HUDEP-2 (cell line): Measurements from ENCODE around the gene CACNA1G.

Experiments
- DNase-seq, 76 experiments: peaks; one replicate each; lab custom pipeline; 2025; ENCODE audit not compliant: unreplicated experiment in 76 of 76; lab: John Stamatoyannopoulos, UW

CACNA1G gene

DNA sequence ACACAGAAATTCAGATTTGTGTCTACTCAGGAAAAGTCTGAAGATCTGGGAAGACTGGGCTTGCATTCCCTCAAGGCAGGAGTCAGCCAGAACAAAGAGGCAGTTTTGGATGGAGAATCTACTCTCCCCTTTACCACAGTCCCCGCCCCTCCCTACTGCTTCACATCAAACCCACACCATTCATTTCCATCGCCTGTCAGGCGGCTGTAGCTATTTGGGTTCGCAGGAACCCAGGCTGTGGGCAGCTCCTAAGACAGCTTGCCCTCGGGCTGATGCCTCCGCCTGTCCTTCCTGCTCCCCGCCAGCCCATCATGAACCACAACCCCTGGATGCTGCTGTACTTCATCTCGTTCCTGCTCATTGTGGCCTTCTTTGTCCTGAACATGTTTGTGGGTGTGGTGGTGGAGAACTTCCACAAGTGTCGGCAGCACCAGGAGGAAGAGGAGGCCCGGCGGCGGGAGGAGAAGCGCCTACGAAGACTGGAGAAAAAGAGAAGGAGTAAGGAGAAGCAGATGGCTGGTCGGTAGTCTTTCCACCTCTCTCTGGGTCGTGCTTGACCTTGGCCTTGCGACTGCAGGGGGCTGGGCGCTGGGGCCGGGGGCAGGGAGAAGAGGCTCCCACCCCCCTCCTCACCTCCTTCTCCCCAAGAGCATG, 47.1 kb downstream of the CACNA1G start:
- DNase-seq: no peak

DNA sequence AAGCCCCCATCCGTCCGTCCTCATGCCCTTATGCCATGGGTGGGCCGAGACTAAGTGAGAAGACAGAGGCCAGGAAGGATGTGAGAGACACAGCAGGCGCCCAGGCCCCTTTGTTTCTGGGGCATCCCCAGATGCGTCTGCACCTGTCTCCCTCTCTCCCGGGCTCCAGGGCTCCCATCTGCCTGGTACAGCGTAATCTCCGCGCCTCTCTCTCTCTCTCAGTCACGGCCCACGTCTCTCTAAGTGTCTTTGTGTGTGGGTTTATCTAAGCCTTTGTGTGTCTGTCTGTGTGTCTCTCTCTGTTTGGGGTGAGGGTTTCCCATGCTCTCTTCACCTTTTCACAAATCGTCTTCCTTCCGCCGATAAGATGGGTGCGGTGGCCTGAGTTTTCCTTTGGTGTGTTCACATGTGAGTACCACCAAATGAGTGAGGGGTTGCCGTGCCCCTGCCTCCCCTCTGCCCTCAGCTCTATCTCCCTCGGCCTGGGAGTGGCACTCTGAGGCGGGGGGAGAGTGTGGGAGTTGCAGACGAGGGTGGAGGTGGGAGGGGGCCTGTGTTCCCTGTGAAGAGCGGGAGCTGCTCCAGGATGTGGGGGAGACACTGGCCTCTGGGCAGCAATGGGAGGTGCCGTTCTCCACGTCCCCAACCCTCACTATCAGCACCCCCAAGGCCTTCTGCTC, 48.3 kb downstream of the CACNA1G start:
- DNase-seq: no peak

DNA sequence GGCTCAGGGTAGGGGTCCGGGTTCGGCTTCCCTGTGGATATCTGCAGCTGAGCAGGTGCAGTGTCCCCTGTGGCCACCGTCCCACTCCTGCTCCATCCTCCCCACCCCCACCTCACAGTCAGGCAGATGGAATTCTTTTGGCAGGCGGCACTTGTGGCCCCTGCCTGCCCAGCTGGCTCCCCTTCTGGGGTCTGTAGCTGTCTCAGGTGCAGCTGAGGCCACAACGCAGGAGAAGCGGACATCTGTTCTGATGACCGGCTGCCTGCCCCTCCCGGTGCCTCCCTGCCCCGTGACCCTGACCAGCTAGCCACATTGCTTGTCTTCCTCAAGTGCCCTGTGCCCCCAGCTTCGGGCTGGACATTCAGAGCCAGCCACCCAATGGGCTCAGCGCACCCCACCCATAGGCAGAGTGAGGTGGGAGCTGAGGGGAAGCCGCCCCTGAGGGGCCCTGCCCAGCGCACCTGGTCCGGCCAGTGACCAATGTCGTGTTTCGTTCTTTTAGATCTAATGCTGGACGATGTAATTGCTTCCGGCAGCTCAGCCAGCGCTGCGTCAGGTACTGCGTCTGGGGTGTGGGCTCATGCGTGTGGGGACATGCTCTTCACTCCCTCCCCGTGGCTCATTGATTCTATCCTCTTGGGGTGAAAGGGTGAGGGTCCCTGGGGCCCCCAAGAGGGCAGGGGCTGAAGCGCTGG, 49.0 kb downstream of the CACNA1G start:
- no peak for DNase-seq

DNA sequence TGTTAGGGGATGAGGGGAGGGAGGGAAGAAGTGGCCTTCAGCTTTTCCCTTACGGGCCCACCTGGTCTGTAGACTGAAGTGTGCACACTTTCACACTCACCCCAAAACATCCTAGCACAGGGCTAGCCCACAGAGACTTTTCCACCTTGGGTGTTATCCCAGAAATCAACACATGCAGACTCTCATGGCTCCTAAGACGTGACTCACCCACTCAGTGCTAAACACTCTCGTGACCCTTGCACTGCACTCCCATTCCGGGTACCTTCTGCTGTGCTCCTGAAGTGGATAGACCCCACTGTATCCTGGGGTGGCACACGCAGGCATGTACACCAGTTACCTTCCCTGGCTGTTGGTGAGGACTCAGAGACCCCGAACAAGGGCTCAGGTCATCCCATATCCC, 51.1 kb downstream of the CACNA1G start:
- DNase-seq: no peak

DNA sequence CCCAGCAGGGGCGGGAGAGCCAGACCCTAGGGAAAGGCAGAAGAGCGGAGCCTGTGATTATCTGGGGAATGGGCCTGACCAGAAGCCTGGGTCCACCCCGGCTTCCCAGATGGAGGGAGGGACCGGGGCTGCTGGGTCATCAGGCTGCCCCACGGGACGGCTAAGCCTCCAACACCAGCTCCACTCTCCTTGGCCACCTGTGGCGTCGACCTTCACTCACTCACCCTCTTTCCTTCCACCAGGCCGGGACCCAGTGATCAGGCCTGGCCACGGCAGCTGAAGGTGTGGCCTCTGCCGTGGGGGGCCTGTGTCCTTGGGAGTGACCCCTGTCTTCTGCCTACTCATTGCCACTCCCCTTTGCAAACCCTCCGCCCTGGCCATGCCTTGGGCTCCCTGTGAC, 51.8 kb downstream of the CACNA1G start:
- no peak for DNase-seq

DNA sequence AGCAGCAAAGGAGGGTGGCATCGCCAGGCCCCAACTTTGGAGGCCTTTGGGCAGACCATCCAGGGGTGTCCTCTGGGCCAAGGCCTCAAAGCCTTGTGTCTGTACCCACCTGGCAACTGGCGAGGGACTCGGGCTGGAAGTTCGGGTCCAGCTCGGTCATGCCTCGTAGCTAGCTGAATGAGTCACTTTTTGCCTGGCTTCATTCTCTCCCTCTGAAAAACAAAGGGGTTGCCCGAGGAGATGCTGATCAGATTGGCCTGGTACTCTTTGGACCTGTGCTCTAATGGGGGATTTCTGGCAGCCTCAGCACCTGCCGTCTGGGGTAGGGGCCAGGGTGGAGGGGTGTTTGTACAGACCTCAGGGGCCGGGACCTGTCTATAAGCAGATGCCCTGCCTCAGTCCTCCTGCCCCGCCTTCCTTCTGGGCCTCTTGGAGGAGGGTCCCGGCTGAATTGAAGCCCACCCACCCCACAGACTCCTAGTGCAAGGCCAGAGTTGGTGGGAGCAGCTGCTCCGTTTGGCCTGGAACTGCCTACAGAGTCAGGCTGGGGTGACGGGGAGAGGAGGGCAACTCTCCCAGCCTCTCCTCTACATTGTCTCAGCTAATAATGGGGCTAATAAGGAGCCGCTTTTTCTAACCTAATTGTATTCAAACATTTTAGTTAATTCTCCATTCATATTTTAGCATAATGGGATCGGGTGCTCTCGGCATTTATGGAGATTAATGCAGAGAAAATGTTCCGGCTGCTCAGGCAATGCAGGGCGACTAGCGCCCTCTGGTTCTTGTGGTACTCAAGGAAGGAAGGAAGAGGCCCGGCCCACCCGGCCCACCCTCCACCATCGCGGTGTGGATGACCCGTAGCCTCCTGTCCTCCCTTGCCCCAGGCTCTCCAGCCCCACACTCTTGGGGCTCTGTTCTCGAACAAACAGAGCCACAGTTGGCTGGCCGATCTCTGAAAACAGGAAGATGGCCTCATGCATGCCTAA, 52.8 kb downstream of the CACNA1G start:
- peak in 1 of 76 experiments; percentile 19 for DNase-seq

DNA sequence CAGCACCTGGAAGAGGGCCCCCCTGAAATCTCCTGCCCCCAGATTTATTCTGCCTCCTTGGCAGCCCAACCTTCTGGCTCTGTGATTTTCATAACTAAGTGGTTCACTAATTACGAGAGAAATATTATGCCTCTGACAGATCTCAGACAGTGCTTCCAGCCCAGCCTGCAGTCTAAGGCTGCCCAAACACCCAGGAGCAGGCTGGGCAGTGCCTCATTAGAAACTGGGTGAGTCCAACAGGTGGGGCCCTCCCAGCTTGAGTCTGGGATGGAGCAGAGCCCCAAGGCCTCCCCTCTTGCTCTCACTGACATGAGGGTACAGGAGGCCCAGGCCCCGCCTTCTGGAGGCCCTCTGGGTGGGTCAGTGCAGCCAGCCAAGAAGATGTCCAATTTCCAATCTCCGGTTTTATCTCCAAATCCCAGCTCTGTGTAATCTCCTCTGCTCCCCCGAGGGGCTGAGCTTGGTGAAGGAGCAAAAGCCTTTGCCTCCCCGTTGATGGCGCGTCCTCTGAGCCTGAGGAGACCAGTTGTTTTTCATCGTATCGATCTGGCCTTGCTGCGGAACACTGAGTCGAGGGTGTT, 54.0 kb downstream of the CACNA1G start:
- no peak for DNase-seq

DNA sequence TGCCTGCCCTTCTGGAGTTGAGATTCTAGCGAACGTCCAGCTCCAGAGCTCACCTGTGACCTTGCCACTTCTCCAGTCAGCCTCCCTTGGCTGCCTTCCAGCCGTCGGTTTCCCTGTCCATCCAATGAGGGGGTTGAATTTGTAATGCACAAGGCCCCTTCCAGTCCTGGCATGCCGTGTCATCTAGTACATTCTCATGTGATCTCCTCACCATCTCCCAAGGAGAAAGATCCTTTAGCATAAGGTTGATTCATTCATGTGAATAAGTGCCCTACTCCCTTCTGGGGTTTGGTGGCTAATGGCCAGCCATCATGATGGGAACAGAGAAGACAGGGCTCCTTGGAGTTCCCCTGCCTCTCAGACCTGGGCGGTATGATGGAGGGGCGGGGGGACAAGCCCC, 55.3 kb downstream of the CACNA1G start:
- no peak for DNase-seq

DNA sequence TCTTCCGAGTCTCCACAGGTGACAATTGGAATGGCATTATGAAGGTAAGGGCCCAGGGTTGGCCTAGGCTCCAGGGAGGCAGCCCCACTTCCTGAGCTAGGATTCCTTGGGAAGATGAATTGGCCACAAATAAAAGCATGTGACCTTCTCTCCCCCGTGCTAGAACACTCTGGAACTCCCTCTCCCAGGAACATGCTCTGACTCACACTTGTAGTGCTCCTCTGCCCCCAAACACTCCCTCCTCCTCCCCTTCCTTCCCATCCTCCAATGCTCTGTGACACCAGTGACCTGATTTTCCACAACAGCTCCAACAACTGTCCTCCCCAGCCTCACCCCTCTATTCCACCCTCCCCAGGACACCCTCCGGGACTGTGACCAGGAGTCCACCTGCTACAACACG, 57.8 kb downstream of the CACNA1G start:
- no peak for DNase-seq

DNA sequence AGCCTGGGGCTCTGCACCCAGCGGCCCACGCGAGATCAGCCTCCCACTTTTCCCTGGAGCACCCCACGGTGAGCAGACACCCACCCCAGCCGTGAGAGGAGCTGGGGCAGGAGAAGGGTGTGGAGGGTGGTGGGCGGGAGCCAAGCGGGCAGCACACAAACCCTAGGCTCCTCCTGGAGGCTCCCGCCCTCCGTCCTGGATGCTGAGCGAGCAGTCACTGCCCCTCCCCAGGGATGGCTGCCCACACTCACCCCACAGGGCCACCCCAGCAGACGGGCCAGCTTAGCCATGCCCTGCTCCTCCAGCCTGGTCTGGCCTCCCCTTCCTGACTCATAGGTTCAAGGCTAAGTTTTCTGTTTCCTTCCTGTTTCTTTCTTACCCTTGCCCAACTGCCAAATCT, 58.4 kb downstream of the CACNA1G start:
- DNase-seq: peak in 1 of 76 experiments; percentile 16

DNA sequence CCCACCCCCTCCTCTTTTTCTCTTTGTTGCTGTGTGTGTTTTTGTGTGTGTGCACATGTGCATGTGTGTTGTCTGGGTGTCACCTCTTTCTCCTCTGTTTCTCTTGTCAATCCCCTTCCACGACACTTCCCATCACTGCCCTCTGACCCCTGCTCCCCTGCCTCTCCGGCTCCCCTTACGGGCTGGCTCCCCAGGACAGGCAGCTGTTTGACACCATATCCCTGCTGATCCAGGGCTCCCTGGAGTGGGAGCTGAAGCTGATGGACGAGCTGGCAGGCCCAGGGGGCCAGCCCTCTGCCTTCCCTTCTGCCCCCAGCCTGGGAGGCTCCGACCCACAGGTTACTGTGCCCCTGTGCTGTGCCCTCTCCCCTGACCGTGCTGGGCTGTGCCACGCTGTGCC, 59.0 kb downstream of the CACNA1G start:
- no peak for DNase-seq

DNA sequence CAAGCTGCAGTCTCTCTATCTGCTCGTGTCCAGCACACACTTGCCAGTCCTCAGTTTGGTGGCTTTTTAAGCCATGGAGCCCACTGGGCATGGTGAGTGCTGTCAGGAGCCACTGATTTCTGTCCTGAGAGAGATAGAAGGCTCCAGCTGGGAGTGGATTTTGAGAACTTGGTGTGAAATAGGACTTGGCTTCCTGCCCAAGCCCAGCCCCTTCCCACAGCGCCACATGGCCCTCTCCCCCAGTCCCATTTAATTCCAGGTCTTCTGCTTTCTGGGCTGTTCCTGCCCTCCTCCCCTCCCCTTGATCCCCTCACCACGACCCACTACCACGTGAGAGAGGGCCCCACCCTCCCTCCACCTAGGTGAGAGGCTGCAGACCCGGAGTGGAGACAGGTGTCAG, 59.7 kb downstream of the CACNA1G start:
- DNase-seq: no peak

DNA sequence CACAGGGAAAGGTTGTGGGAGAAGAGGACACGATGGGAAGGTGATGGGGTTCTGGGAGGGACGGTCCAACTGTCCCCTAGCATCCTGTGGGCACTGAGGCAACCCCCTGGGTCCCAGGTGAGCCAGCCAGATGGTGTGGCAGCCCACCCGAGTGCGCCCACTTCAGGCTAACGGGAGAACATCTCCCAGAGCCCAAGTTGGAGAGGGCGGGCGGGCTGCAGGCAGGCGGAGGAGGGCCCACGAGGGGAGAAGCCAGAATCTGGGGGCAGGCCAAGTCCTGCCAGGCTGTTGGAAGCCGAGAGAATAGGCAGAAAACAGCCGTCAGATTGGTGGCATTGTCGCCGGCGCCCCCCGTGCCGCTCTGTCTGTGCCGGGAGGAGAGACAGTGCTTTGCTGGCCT, 60.3 kb downstream of the CACNA1G start:
- DNase-seq: peak in 55 of 76 experiments; percentile 9 to 72 (median 42)

DNA sequence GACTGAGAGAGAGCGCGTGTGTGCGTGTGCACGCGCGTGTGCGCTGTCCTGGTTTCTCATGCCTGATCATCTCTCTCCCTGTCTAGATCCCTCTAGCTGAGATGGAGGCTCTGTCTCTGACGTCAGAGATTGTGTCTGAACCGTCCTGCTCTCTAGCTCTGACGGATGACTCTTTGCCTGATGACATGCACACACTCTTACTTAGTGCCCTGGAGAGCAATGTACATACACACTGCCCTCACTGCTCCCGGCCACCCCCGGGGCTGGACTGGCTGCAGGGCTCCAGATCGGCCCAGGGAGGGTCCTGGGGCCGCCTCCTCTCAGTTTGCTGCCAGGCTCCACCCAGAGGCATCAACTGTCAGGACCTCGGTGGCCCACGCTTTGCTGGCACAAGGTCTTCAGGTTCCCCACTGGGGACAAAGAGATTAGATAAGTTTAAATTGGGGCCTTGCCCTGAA, 61.1 kb downstream of the CACNA1G start:
- DNase-seq: peak in 71 of 76 experiments; percentile 19 to 90 (median 65)

DNA sequence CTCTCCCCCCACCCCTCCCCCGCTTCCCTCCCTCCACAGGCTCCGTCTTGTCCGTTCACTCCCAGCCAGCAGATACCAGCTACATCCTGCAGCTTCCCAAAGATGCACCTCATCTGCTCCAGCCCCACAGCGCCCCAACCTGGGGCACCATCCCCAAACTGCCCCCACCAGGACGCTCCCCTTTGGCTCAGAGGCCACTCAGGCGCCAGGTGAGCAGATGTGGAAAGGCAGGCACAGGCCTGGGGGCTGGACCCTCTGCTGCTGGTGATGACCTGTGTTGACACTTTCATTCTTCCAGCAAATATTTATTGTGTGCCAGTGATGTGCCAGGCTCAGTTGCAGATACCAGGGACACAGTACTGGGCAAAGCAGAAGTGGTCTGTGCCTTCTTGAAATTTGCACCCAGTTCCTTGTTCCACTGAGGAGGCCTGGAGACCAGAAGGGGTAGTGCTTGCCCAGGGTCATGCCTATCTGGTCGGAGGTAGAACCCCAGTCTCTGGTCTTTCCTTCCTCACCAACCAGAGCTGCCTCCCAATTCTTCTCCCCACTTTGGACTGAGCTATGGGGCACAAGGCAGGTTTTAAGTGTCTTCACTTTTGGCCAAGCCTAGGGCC, 63.9 kb downstream of the CACNA1G start:
- no peak for DNase-seq

DNA sequence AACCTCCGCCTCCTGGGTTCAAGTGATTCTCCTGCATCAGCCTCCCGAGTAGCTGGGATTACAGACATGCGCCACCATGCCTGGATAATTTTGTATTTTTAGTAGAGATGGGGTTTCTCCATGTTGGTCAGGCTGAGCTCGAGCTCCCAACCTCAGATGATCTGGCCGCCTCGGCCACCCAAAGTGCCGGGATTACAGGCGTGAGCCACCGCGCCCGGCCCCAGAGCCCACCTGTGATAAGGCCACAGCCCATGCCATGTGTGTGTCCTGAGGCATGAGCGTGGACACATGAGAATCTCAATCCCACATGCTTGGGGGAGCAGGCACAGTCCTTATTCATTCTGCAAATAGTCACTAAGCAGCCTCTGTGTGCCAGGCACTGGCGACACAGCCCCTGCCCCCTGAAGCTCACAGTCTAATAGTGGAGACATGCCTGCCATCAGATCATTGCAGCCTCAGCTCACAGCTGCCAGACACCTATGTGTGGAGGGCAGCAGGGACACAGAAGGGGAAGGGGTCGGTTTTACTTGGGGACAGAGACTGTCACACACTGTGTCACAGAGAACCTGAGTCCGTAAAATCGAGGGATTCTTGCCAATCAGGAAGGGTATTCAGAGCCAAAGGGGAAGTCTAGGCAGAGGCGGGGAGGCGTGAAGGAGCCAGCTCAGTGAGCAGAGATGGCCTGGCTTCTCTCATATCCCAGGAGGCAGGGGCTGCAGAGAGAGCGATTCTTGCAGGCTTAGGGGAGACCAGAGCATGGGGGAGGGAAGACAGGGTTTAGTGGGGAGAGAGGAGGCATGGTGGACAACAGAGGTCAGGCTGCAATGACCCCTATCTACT, 64.7 kb downstream of the CACNA1G start:
- DNase-seq: no peak

DNA sequence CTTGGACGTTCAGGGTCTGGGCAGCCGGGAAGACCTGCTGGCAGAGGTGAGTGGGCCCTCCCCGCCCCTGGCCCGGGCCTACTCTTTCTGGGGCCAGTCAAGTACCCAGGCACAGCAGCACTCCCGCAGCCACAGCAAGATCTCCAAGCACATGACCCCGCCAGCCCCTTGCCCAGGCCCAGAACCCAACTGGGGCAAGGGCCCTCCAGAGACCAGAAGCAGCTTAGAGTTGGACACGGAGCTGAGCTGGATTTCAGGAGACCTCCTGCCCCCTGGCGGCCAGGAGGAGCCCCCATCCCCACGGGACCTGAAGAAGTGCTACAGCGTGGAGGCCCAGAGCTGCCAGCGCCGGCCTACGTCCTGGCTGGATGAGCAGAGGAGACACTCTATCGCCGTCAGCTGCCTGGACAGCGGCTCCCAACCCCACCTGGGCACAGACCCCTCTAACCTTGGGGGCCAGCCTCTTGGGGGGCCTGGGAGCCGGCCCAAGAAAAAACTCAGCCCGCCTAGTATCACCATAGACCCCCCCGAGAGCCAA, 65.6 kb downstream of the CACNA1G start:
- peak in 68 of 76 experiments; percentile 18 to 81 (median 56) for DNase-seq

DNA sequence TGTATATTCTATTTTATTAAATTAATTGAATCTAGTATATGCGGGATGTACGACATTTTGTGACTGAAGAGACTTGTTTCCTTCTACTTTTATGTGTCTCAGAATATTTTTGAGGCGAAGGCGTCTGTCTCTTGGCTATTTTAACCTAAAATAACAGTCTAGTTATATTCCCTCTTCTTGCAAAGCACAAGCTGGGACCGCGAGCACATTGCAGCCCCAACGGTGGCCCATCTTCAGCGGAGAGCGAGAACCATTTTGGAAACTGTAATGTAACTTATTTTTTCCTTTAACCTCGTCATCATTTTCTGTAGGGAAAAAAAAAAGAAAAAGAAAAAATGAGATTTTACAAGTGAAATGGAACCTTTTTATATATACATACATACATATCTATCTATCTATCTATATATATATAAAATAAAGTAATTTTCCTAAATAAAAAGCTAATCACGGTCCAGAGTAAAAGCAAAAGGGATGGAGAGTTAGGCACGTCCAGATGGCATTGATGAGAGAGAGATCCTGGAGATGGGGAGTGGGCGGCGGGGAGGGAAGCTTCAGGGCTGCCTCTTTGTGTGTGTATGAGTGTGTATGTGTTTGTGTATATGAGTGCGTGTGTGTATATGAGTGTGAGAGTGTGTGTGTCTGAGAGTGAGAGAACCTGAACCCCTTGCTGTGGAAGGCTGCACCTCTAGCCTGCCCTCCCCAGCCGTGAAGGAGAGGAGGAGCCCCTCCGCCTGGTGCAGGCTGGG, 66.7 kb downstream of the CACNA1G start:
- DNase-seq: no peak
